Measurements from ENCODE around the gene CDK17. TPM values are rescaled to one million over a fixed set of nuclear protein-coding genes. Genes with fewer than 3 reads are reported as not detected.

CDK17 gene
- total and polyA plus RNA-seq, 11 donors, result 6.7 to 31.7 (median 22.9) TPM

DNA sequence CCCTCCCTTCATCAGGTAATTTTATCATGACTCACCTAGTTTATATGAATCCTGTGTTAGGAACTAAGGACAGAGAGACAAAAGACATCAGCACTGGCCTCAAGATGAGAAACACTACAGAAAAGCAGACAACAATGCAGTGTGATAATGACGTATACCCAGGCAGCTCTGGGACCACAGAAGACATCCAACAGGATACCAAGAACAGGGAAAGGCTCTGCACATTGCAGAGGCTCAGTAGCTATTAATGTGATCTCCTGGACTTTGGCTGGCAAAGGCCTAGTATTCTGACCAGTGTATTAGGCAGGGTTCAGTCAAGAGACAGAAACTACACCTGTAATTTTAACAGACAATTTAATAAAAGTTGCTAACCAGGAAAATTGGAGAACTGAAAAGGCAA is 39.7 kb downstream of the CDK17 start:
- WGBS, 4 donors, result 34 to 48% (median 41%) methylated on average over 1 of the region's 1 CpG
- peak in 3 of 4 donors; percentile 26 to 62 (median 57) for ATAC-seq
- H3K4me3 ChIP-seq, result no peak overlapping the region
- no peak for TF ChIP-seq POLR2A (IDR thresholded peaks at IDR 0.05)
- TF ChIP-seq, protein P1, sequence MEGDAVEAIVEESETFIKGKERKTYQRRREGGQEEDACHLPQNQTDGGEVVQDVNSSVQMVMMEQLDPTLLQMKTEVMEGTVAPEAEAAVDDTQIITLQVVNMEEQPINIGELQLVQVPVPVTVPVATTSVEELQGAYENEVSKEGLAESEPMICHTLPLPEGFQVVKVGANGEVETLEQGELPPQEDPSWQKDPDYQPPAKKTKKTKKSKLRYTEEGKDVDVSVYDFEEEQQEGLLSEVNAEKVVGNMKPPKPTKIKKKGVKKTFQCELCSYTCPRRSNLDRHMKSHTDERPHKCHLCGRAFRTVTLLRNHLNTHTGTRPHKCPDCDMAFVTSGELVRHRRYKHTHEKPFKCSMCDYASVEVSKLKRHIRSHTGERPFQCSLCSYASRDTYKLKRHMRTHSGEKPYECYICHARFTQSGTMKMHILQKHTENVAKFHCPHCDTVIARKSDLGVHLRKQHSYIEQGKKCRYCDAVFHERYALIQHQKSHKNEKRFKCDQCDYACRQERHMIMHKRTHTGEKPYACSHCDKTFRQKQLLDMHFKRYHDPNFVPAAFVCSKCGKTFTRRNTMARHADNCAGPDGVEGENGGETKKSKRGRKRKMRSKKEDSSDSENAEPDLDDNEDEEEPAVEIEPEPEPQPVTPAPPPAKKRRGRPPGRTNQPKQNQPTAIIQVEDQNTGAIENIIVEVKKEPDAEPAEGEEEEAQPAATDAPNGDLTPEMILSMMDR (IDR thresholded peaks at IDR 0.05), result no peak
- H3K9me3 ChIP-seq, result no peaks in the 10 kb centered on the region
- peak overlapping the region in 2 of 12 donors; percentile 13 to 25 for H3K27ac ChIP-seq
- DNase-seq, result no peak
- peaks cover 0 to 61% (median 45%) of the 10 kb centered on the region in 12 donors for H3K4me1 ChIP-seq
- intact Hi-C loops (cut with DNase I), result loop anchor here in 1 of 10 donors (5.0 kb wide), 1 partner anchor 37 kb away; no protein-coding TSS in a partner anchor
- no peaks in the 10 kb centered on the region for H3K27me3 ChIP-seq
- no peaks in the 10 kb centered on the region for H3K36me3 ChIP-seq

GRCh38 chr12:96359328-96359727 is 40.9 kb downstream of the CDK17 start:
- Histone ChIP-seq H3K4me3 (no peak overlapping the region), H3K36me3 (no peaks in the 10 kb centered on the region), H3K9me3 (no peaks in the 10 kb centered on the region), H3K27me3 (no peaks in the 10 kb centered on the region), H3K4me1 (peaks cover 0 to 56% (median 40%) of the 10 kb centered on the region in 12 donors), H3K27ac (no peak overlapping the region)
- TF ChIP-seq, protein P1 (IDR thresholded peaks at IDR 0.05), result no peak
- ATAC-seq (no peak), DNase-seq (no peak)
- intact Hi-C loops (cut with DNase I), result loop anchor here in 1 of 10 donors (10.0 kb wide), 1 partner anchor 55 kb away; no protein-coding TSS in a partner anchor

DNA sequence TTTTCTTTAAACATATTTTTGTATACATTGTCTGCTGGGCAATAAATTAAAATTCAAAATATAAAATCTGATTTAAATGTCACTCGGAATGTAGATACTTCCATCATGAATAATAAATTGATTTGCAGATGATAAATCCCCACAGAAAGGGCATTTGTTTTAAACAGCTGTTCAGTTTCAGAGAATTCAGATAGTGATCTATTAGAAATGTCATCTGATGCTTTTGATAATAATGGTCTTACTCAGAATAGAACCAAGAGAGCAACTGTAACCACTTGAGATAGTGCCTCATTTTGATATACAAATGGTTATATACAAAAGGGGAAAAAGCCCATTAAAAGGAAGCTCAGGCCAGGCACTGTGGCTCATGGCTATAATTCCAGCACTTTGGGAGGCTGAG is 43.4 kb downstream of the CDK17 start:
- Histone ChIP-seq H3K27me3 (no peaks in the 10 kb centered on the region), H3K9me3 (no peaks in the 10 kb centered on the region), H3K4me3 (no peak overlapping the region), H3K36me3 (no peaks in the 10 kb centered on the region), H3K27ac (no peak overlapping the region), H3K4me1 (peaks cover 0 to 65% (median 42%) of the 10 kb centered on the region in 12 donors)
- ATAC-seq, result no peak
- TF ChIP-seq, protein P1 (IDR thresholded peaks at IDR 0.05), result no peak
- no peak for TF ChIP-seq POLR2A (IDR thresholded peaks at IDR 0.05)
- intact Hi-C loops (cut with DNase I), result loop anchor here in 1 of 10 donors (10.0 kb wide), 1 partner anchor 52 kb away; no protein-coding TSS in a partner anchor
- no peak for DNase-seq
- WGBS, 4 donors, result 90 to 97% (median 94%) methylated on average over 1 of the region's 1 CpG

- WGBS, 4 donors, result 76 to 85% (median 80%) methylated on average over 8 of the region's 8 CpGs
- H3K4me3 ChIP-seq, result no peak overlapping the region
- TF ChIP-seq POLR2A (IDR thresholded peaks at IDR 0.05), result no peak
- TF ChIP-seq, protein P1 (IDR thresholded peaks at IDR 0.05), result no peak
Observed at GRCh38 chr12:96354844-96355534, 45.2 kb downstream of the CDK17 start.

More at GRCh38 chr12:96354844-96355534, 45.2 kb downstream of the CDK17 start:
- Histone ChIP-seq H3K4me1 (peaks cover 0 to 60% (median 31%) of the 10 kb centered on the region in 12 donors), H3K27me3 (no peaks in the 10 kb centered on the region), H3K36me3 (no peaks in the 10 kb centered on the region), H3K9me3 (no peaks in the 10 kb centered on the region), H3K27ac (no peak overlapping the region)
- intact Hi-C loops (cut with DNase I), result loop anchor here in 1 of 10 donors (10.0 kb wide), 1 partner anchor 50 kb away; no protein-coding TSS in a partner anchor
- DNase-seq, result no peak
- ATAC-seq, result no peak
